COLO668 (cell line): ENCODE measurements around the gene CUL9.

Source experiments
- DNase-seq: peaks from one replicate; lab custom pipeline; 2025; ENCODE audit not compliant: unreplicated experiment; lab: John Stamatoyannopoulos, UW

Gene CUL9

GRCh38 chr6:43254138-43254817, 72.3 kb downstream of the CUL9 start:
- DNase-seq = no peak

- no peak for DNase-seq
These were observed 72.8 kb downstream of the CUL9 start for GRCh38 chr6:43254846-43255245.

GRCh38 chr6:43255408-43256054, 73.5 kb downstream of the CUL9 start:
- DNase-seq = no peak

GRCh38 chr6:43256670-43257366, 74.8 kb downstream of the CUL9 start:
- no peak for DNase-seq

GRCh38 chr6:43257367-43258145, 75.6 kb downstream of the CUL9 start:
- DNase-seq = no peak

GRCh38 chr6:43258180-43258579, 76.2 kb downstream of the CUL9 start:
- no peak for DNase-seq

- DNase-seq = no peak
These were observed 77.1 kb downstream of the CUL9 start for GRCh38 chr6:43258807-43259686.

- no peak for DNase-seq
These were observed 78.8 kb downstream of the CUL9 start for GRCh38 chr6:43260791-43261190.

- no peak for DNase-seq
These were observed 79.2 kb downstream of the CUL9 start for GRCh38 chr6:43261198-43261597.

- no peak for DNase-seq
These were observed 80.2 kb downstream of the CUL9 start for GRCh38 chr6:43262000-43262779.

- DNase-seq = no peak
These were observed 80.9 kb downstream of the CUL9 start for GRCh38 chr6:43262780-43263313.

GRCh38 chr6:43263314-43264178, 81.5 kb downstream of the CUL9 start:
- peak; percentile 71 for DNase-seq

- no peak for DNase-seq
These were observed 82.7 kb downstream of the CUL9 start for GRCh38 chr6:43264599-43265145.

- DNase-seq = no peak
These were observed 83.6 kb downstream of the CUL9 start for GRCh38 chr6:43265564-43265963.

GRCh38 chr6:43267619-43268354, 85.8 kb downstream of the CUL9 start:
- DNase-seq = peak; percentile 7

GRCh38 chr6:43268355-43268700, 86.3 kb downstream of the CUL9 start:
- DNase-seq = no peak

- DNase-seq = no peak
These were observed 86.8 kb downstream of the CUL9 start for GRCh38 chr6:43268782-43269272.
